Keratinocyte (primary cell): ENCODE data around the gene CYP2R1. TPM values are rescaled to one million over a fixed set of nuclear protein-coding genes. Genes with fewer than 3 reads are reported as not detected.
A peak's percentile ranks its signal among the peaks of the same experiment; 100 is the strongest.

Source experiments
- DNase-seq: peaks from one replicate; pipeline ENCODE4 v3.0.0-alpha.2; 2011; ENCODE audit warnings: low read depth, missing footprints, low spot score
- FAIRE-seq: peaks from 2 replicates; lab custom pipeline; 2011; peaks lifted over from hg19 to GRCh38; lab: Jason Lieb, UNC
- H2AFZ ChIP-seq: 2 replicates; pipeline ENCODE4 v1.6.0; 2012; ENCODE audit warnings: low read length, control low read depth, inconsistent platforms; ENCODE audit not compliant: control insufficient read depth
- H3K27ac ChIP-seq: 2 replicates; pipeline ENCODE4 v1.5.1; 2011; ENCODE audit warnings: low read length; ENCODE audit not compliant: control insufficient read depth, insufficient read depth
- H3K27me3 ChIP-seq: 3 replicates; pipeline ENCODE4 v1.6.0; 2011; ENCODE audit warnings: low read length; ENCODE audit not compliant: control insufficient read depth, insufficient read depth; ENCODE audit errors: extremely low read depth
- H3K36me3 ChIP-seq, 2 experiments: 2 replicates in 1 of 2; 3 replicates in 1 of 2; pipeline ENCODE4 v1.5.1; 2011; ENCODE audit warnings: low read length in 2 of 2, mild to moderate bottlenecking in 1 of 2; ENCODE audit not compliant: control insufficient read depth in 2 of 2, insufficient read depth in 2 of 2; ENCODE audit errors: extremely low read depth in 1 of 2
- H3K4me1 ChIP-seq: 3 replicates; pipeline ENCODE4 v1.5.1; 2011; ENCODE audit warnings: low read length; ENCODE audit not compliant: control insufficient read depth, insufficient read depth; ENCODE audit errors: extremely low read depth
- H3K4me2 ChIP-seq: 3 replicates; pipeline ENCODE4 v1.6.0; 2011; ENCODE audit warnings: low read depth, low read length; ENCODE audit not compliant: control insufficient read depth, insufficient read depth; ENCODE audit errors: extremely low read depth
- H3K4me3 ChIP-seq, 3 experiments: fragments of 200-600 bp in 1 of 3; sonication (generic) in 1 of 3; 2 replicates in 2 of 3; 3 replicates in 1 of 3; pipeline ENCODE4 v1.5.1; 2011 to 2016; ENCODE audit warnings: low read length in 3 of 3, mild to moderate bottlenecking in 3 of 3, control low read depth in 2 of 3, inconsistent platforms in 1 of 3, low read depth in 1 of 3, mixed read lengths in 1 of 3, mixed run types in 1 of 3, moderate library complexity in 1 of 3; ENCODE audit not compliant: control insufficient read depth in 2 of 3, insufficient read depth in 2 of 3; ENCODE audit errors: extremely low read depth in 1 of 3
- H3K79me2 ChIP-seq: 2 replicates; pipeline ENCODE4 v1.6.0; 2012; ENCODE audit warnings: low read length; ENCODE audit not compliant: control insufficient read depth, insufficient read depth
- H3K9ac ChIP-seq: 3 replicates; pipeline ENCODE4 v1.6.0; 2011; ENCODE audit warnings: low read length; ENCODE audit not compliant: control insufficient read depth, insufficient read depth; ENCODE audit errors: extremely low read depth
- H3K9me1 ChIP-seq: 3 replicates; pipeline ENCODE4 v1.6.0; 2011; ENCODE audit warnings: low read length; ENCODE audit not compliant: control insufficient read depth, insufficient read depth; ENCODE audit errors: extremely low read depth
- H3K9me3 ChIP-seq: 2 replicates; pipeline ENCODE4 v1.5.1; 2012; ENCODE audit warnings: low read depth, low read length; ENCODE audit not compliant: control insufficient read depth
- H4K20me1 ChIP-seq: 3 replicates; pipeline ENCODE4 v1.6.0; 2011; ENCODE audit warnings: low read length; ENCODE audit not compliant: control insufficient read depth, insufficient read depth; ENCODE audit errors: extremely low read depth
- EZH2 ChIP-seq: IDR thresholded peaks from one replicate; pipeline ENCODE4 v1.6.1; 2012; ENCODE audit warnings: inconsistent platforms, mild to moderate bottlenecking, low read length, moderate library complexity
- dilution Hi-C: fragments of 300-500 bp; cut with MboI; formaldehyde crosslinking; loops from one replicate; pipeline ENCODE4 v1.7.0; 2020; ENCODE audit warnings: low sequenced_read_pairs; ENCODE audit not compliant: extremely low pct_ligation_motif_present
- polyA plus RNA-seq, 5 experiments: library from polyadenylated mRNA; depleted of rRNA in 3 of 5; stranded (reverse) in 3 of 5; stranded (forward) in 1 of 5; unstranded in 1 of 5; fragments of >200 nt; gene quantifications; 1 replicate in 1 of 5; 2 replicates in 3 of 5; 3 replicates in 1 of 5; pipeline versions ENCODE4 v1.2.1 to v1.2.3, GENCODE V29; 2011 to 2012; ENCODE audit warnings: missing spikeins in 2 of 5, low read depth in 1 of 5, low replicate concordance in 1 of 5
- TF ChIP-seq, protein P1 (sequence below), 3 experiments: IDR thresholded peaks in 1 of 3; conservative IDR thresholded peaks in 1 of 3; optimal IDR thresholded peaks in 1 of 3; 2 replicates in 2 of 3; 3 replicates in 1 of 3; pipeline versions ENCODE3 to v1.5.1; 2011; ENCODE audit warnings: low read length in 3 of 3, mild to moderate bottlenecking in 3 of 3, moderate library complexity in 2 of 3, control low read depth in 1 of 3, inconsistent platforms in 1 of 3; ENCODE audit not compliant: insufficient read depth in 2 of 3; ENCODE audit errors: extremely low read depth in 1 of 3

CYP2R1 gene
- polyA plus RNA-seq, 1 donor (not counting 4 experiments of a cell fraction or from before 2014, with no cell fraction given), result 15.5 TPM

DNA sequence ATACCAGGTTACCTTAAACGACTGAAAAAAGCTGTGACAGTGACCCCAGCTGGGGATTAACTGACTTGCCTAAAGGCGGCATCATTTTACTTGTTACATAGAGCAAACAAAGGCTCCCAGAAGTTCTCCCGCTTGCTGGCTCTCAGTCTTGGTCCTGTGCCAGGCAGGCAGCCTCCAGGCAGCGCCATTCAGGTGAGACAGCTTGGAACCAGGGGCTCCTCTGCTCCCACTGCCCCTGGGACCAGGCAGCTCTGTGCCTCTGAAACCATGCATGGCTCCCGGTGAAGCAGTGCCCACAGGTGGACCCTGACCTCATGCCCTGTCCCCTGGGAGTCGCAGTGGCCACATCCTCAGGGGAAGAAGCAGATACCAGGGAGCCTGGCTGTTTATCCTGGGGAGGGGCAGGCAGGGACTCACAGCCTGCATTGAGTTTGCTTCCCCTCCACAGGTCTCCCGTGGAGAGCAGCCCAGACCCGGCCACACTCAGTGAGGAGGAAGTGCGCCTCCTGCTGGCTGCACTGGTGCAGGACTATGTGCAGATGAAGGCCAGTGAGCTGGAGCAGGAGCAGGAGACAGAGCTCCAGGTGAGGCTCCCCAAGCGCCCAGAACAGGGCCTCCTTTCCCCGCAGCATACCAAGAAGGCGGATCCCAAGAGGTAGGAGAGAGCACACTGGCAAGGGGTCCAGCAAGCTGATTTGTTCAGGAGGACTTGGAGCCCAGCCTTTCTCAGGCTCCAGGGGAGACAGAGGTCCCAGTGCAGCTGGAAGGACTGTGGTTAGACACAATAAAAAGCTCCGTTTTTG is 15.6 kb upstream of the CYP2R1 start:
- Histone ChIP-seq H3K79me2 (no peaks in the 10 kb centered on the region), H3K4me1 (peaks cover 1% of the 10 kb centered on the region), H3K9me1 (no peaks in the 10 kb centered on the region), H3K4me2 (no peak overlapping the region), H4K20me1 (no peaks in the 10 kb centered on the region), H3K27ac (no peak overlapping the region), H2AFZ (no peak overlapping the region), H3K27me3 (peaks cover 12% of the 10 kb centered on the region), H3K9me3 (no peaks in the 10 kb centered on the region), H3K4me3 (no peak overlapping the region), H3K9ac (no peak overlapping the region), H3K36me3 (no peaks in the 10 kb centered on the region)
- TF ChIP-seq, protein P1, sequence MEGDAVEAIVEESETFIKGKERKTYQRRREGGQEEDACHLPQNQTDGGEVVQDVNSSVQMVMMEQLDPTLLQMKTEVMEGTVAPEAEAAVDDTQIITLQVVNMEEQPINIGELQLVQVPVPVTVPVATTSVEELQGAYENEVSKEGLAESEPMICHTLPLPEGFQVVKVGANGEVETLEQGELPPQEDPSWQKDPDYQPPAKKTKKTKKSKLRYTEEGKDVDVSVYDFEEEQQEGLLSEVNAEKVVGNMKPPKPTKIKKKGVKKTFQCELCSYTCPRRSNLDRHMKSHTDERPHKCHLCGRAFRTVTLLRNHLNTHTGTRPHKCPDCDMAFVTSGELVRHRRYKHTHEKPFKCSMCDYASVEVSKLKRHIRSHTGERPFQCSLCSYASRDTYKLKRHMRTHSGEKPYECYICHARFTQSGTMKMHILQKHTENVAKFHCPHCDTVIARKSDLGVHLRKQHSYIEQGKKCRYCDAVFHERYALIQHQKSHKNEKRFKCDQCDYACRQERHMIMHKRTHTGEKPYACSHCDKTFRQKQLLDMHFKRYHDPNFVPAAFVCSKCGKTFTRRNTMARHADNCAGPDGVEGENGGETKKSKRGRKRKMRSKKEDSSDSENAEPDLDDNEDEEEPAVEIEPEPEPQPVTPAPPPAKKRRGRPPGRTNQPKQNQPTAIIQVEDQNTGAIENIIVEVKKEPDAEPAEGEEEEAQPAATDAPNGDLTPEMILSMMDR (optimal IDR thresholded peaks at IDR 0.05 in 1 of 3, IDR thresholded peaks at IDR 0.05 in 1 of 3, conservative IDR thresholded peaks at IDR 0.05 in 1 of 3; ENCODE audit: extremely low read depth in 1 of 3, insufficient read depth in 2 of 3, low read length in 3 of 3), result peak; percentile 75 to 91 (median 77)
- no peak for TF ChIP-seq EZH2
- dilution Hi-C loops, result no loop called here
- FAIRE-seq (no peak), DNase-seq (no peak)

DNA sequence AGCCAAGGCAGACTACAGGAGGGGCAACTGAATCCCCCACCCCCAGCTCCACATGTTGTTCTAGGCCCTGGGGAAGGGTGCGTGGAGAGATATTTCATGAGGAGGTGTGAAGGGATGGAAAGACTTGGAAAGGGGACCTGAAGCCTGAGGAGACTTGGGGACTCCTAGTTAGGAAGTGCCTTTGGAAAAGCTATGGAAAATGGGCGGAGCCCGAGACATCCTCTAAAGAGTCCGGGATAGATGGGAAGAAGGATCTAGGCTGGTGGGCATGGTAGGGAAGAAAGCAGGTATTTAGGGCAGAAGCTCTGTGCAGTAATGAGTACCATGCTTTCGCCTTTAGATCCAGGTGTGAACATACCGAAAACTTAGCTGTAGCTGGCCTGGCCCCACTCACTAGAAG is 15.0 kb upstream of the CYP2R1 start:
- Histone ChIP-seq H3K4me2 (no peak overlapping the region), H3K4me1 (peaks cover 3% of the 10 kb centered on the region), H3K36me3 (no peaks in the 10 kb centered on the region), H3K79me2 (no peaks in the 10 kb centered on the region), H3K9ac (no peak overlapping the region), H3K27ac (no peak overlapping the region), H4K20me1 (no peaks in the 10 kb centered on the region), H3K27me3 (peaks cover 12% of the 10 kb centered on the region), H3K9me3 (no peaks in the 10 kb centered on the region), H3K9me1 (no peaks in the 10 kb centered on the region), H3K4me3 (no peak overlapping the region), H2AFZ (no peak overlapping the region)
- DNase-seq (no peak), FAIRE-seq (no peak)
- dilution Hi-C loops, result no loop called here
- TF ChIP-seq, protein P1 (optimal IDR thresholded peaks at IDR 0.05 in 1 of 3, IDR thresholded peaks at IDR 0.05 in 1 of 3, conservative IDR thresholded peaks at IDR 0.05 in 1 of 3; ENCODE audit: extremely low read depth in 1 of 3, insufficient read depth in 2 of 3, low read length in 3 of 3), result no peak
- TF ChIP-seq EZH2, result no peak
